ENCODE measurements around the gene DCLK1. TPM values are rescaled to one million over a fixed set of nuclear protein-coding genes. Genes with fewer than 3 reads are reported as not detected.

Gene DCLK1
- total RNA-seq, 1 experiment from 2014 or later, result 36.2 TPM

DNA sequence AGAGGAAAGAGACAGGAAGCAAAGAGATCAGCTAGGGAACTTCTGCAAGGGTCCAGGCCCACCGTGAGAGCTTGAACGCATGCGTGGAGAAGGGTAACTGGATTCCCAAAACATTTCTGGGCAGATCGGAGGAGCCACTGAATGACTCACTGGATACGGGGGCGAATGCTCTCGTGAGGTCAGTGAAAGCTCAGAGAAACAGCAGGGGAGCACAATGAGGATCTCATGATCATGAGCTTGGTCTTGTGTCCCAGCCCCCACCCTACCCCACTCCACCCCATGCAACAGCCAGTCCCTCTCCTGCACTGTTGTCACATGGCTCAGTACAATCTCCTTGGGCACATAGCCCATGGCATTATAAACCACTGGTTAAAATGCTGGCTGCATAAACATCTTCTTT lies 40.6 kb downstream of the DCLK1 start:
- Histone ChIP-seq H3K18ac (ENCODE audit: insufficient read length, low read depth, low read length) (no peak overlapping the region), H3K9me3 (ENCODE audit: control insufficient read depth, low read depth, low read length) (no peaks in the 10 kb centered on the region), H2AK5ac (ENCODE audit: insufficient read length, low read length) (no peak overlapping the region), H2AFZ (ENCODE audit: low read length) (no peak overlapping the region), H3K23me2 (ENCODE audit: insufficient read length, low read depth, low read length, poor library complexity, severe bottlenecking) (no peaks in the 10 kb centered on the region), H2BK5ac (ENCODE audit: insufficient read length, low read length) (no peak overlapping the region), H3K79me1 (ENCODE audit: insufficient read depth, low read depth, low read length, poor library complexity, severe bottlenecking) (no peaks in the 10 kb centered on the region), H2BK120ac (ENCODE audit: low read depth, low read length, poor library complexity, severe bottlenecking) (no peak overlapping the region), H2BK12ac (ENCODE audit: insufficient read length, low read depth, low read length) (no peak overlapping the region), H4K20me1 (ENCODE audit: control insufficient read depth, insufficient read depth, insufficient read length) (no peaks in the 10 kb centered on the region), H4K91ac (ENCODE audit: insufficient read length, low read depth, low read length) (no peak overlapping the region), H3K14ac (ENCODE audit: insufficient read depth, low read length) (no peak overlapping the region), H3K79me2 (ENCODE audit: insufficient read depth, low read length) (no peaks in the 10 kb centered on the region), H3K4me2 (ENCODE audit: insufficient read depth, insufficient read length, low read length) (no peak overlapping the region), H4K5ac (ENCODE audit: insufficient read length, low read depth, low read length) (no peak overlapping the region), H3K27ac (ENCODE audit: insufficient read length, low read depth, low read length) (no peak overlapping the region), H3K23ac (ENCODE audit: insufficient read length, low read depth, low read length) (no peak overlapping the region), H2BK15ac (ENCODE audit: low read depth, low read length) (no peak overlapping the region), H3K9ac (ENCODE audit: extremely low read depth, insufficient read length, low read length) (no peak overlapping the region), H3T11ph (ENCODE audit: low read length) (no peak overlapping the region), H2BK20ac (ENCODE audit: low read depth, low read length, poor library complexity, severe bottlenecking) (no peak overlapping the region), H3K4me1 (ENCODE audit: insufficient read depth, low read length) (no peaks in the 10 kb centered on the region; the same call in 1 of the 2 replicates), H3K27me3 (ENCODE audit: insufficient read depth, low read length) (no peaks in the 10 kb centered on the region), H3K56ac (ENCODE audit: insufficient read length, low read depth, low read length) (no peak overlapping the region), H3K4ac (ENCODE audit: low read depth, low read length) (no peak overlapping the region), H4K8ac (replicated peaks; ENCODE audit: insufficient read length, low read depth, low read length) (no peak overlapping the region)
- Mint-ChIP-seq H3K4me3 (no peak overlapping the region), H3K27me3 (ENCODE audit: low read depth) (no peaks in the 10 kb centered on the region), H3K27ac (peak overlapping the region in 1 of 3 experiments; percentile 58; a peak in 2 of 7 replicates), H3K9me3 (peaks cover 0 to 2% of the 10 kb centered on the region in 2 experiments; a peak in 1 of 5 replicates), H3K4me1 (peaks cover 6 to 15% of the 10 kb centered on the region in 2 experiments), H3K36me3 (ENCODE audit: insufficient read depth in 1 of 3, low read depth in 3 of 3) (peaks cover 0 to 4% (median 3%) of the 10 kb centered on the region in 3 experiments; a peak in 3 of 7 replicates)
- no CpG with 5 or more reads among the region's 7 CpGs for WGBS (ENCODE audit: extremely low coverage, insufficient read length, low lambda C conversion rate)
- no peak for DNase-seq
- TF ChIP-seq, protein P1, sequence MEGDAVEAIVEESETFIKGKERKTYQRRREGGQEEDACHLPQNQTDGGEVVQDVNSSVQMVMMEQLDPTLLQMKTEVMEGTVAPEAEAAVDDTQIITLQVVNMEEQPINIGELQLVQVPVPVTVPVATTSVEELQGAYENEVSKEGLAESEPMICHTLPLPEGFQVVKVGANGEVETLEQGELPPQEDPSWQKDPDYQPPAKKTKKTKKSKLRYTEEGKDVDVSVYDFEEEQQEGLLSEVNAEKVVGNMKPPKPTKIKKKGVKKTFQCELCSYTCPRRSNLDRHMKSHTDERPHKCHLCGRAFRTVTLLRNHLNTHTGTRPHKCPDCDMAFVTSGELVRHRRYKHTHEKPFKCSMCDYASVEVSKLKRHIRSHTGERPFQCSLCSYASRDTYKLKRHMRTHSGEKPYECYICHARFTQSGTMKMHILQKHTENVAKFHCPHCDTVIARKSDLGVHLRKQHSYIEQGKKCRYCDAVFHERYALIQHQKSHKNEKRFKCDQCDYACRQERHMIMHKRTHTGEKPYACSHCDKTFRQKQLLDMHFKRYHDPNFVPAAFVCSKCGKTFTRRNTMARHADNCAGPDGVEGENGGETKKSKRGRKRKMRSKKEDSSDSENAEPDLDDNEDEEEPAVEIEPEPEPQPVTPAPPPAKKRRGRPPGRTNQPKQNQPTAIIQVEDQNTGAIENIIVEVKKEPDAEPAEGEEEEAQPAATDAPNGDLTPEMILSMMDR (conservative IDR thresholded peaks at IDR 0.05), result no peak
